Parathyroid adenoma (tissue), 2 donors: Measurements from ENCODE around the gene PLP2.
A peak's percentile ranks its signal among the peaks of the same experiment; 100 is the strongest.

Source experiments
- H2AFZ ChIP-seq: fragments of 300-600 bp; sonication (generic); one replicate; pipeline ENCODE4 v1.7.0; 2017; ENCODE audit warnings: antibody characterized with exemption, mild to moderate bottlenecking
- H3K27ac ChIP-seq: fragments of 300-600 bp; sonication (generic); one replicate; pipeline ENCODE4 v1.7.0; 2017
- H3K27me3 ChIP-seq: fragments of 300-600 bp; sonication (generic); one replicate; pipeline ENCODE4 v1.7.0; 2017; ENCODE audit warnings: low read length; ENCODE audit not compliant: control insufficient read depth, insufficient read depth
- H3K36me3 ChIP-seq: fragments of 300-600 bp; sonication (generic); one replicate; pipeline ENCODE4 v1.7.0; 2017; ENCODE audit warnings: low read length; ENCODE audit not compliant: control insufficient read depth, insufficient read depth
- H3K4me1 ChIP-seq: fragments of 300-600 bp; sonication (generic); one replicate; pipeline ENCODE4 v1.7.0; 2017; ENCODE audit warnings: control low read depth
- H3K4me2 ChIP-seq: fragments of 300-600 bp; sonication (generic); one replicate; pipeline ENCODE4 v1.7.0; 2017; ENCODE audit warnings: low read length
- H3K4me3 ChIP-seq: fragments of 300-600 bp; sonication (generic); one replicate; pipeline ENCODE4 v1.7.0; 2017; ENCODE audit warnings: low read depth, low read length
- H3K79me2 ChIP-seq: fragments of 300-600 bp; sonication (generic); one replicate; pipeline ENCODE4 v1.7.0; 2017; ENCODE audit warnings: control low read depth
- H3K9ac ChIP-seq: fragments of 300-600 bp; sonication (generic); one replicate; pipeline ENCODE4 v1.7.0; 2017; ENCODE audit warnings: mild to moderate bottlenecking
- H3K9me3 ChIP-seq: fragments of 300-600 bp; sonication (generic); one replicate; pipeline ENCODE4 v1.7.0; 2017; ENCODE audit warnings: low read length; ENCODE audit not compliant: control insufficient read depth
- CTCF ChIP-seq: fragments of 300-600 bp; sonication (generic); IDR thresholded peaks from one replicate; pipeline ENCODE4 v1.7.0; 2017; ENCODE audit warnings: antibody characterized with exemption, mild to moderate bottlenecking
- donor health status: primary hyperparathyroidism.

Gene PLP2

GRCh38 chrX:49184294-49185281 lies 12.9 kb downstream of the PLP2 start:
- H3K9me3 ChIP-seq: no peaks in the 10 kb centered on the region
- H3K4me1 ChIP-seq: no peaks in the 10 kb centered on the region
- no peaks in the 10 kb centered on the region for H3K79me2 ChIP-seq
- H3K27ac ChIP-seq: no peak overlapping the region
- peak overlapping the region; percentile 70 for H2AFZ ChIP-seq
- H3K36me3 ChIP-seq: no peaks in the 10 kb centered on the region
- TF ChIP-seq CTCF: no peak
- no peak overlapping the region for H3K9ac ChIP-seq
- peak overlapping the region; percentile 61 for H3K4me3 ChIP-seq
- peak overlapping the region; percentile 67 for H3K4me2 ChIP-seq
- no peaks in the 10 kb centered on the region for H3K27me3 ChIP-seq

- Histone ChIP-seq H3K79me2 (no peaks in the 10 kb centered on the region), H2AFZ (peak within 1 kb of the TSS; percentile 83), H3K27ac (peak within 1 kb of the TSS; percentile 82), H3K27me3 (no peaks in the 10 kb centered on the region), H3K4me2 (peak within 1 kb of the TSS; percentile 67), H3K36me3 (no peaks in the 10 kb centered on the region), H3K9ac (peak within 1 kb of the TSS; percentile 28), H3K4me3 (peak within 1 kb of the TSS; percentile 61), H3K4me1 (no peaks in the 10 kb centered on the region), H3K9me3 (no peaks in the 10 kb centered on the region)
- peak; percentile 38 for TF ChIP-seq CTCF
Measured at GRCh38 chrX:49186125-49187027, 14.7 kb downstream of the PLP2 start, which contains the start of gene PRICKLE3. TSS of gene PRICKLE3 (minus strand) at chrX:49186373. CDS start at chrX:49186297, 76 bp downstream.

- no peak overlapping the region for H2AFZ ChIP-seq
- H3K36me3 ChIP-seq: no peaks in the 10 kb centered on the region
- H3K27me3 ChIP-seq: no peaks in the 10 kb centered on the region
- no peaks in the 10 kb centered on the region for H3K9me3 ChIP-seq
- H3K9ac ChIP-seq: no peak overlapping the region
- no peak overlapping the region for H3K4me3 ChIP-seq
- peak overlapping the region; percentile 82 for H3K27ac ChIP-seq
- no peak for TF ChIP-seq CTCF
- no peak overlapping the region for H3K4me2 ChIP-seq
- H3K79me2 ChIP-seq: no peaks in the 10 kb centered on the region
- H3K4me1 ChIP-seq: no peaks in the 10 kb centered on the region
Measured at GRCh38 chrX:49187028-49187394, 15.3 kb downstream of the PLP2 start.

GRCh38 chrX:49187526-49187925 lies 15.8 kb downstream of the PLP2 start:
- no peak overlapping the region for H3K4me2 ChIP-seq
- no peak for TF ChIP-seq CTCF
- no peak overlapping the region for H3K9ac ChIP-seq
- H3K9me3 ChIP-seq: no peaks in the 10 kb centered on the region
- no peak overlapping the region for H2AFZ ChIP-seq
- H3K27me3 ChIP-seq: no peaks in the 10 kb centered on the region
- no peaks in the 10 kb centered on the region for H3K36me3 ChIP-seq
- H3K79me2 ChIP-seq: no peaks in the 10 kb centered on the region
- no peak overlapping the region for H3K27ac ChIP-seq
- no peak overlapping the region for H3K4me3 ChIP-seq
- H3K4me1 ChIP-seq: no peaks in the 10 kb centered on the region
